ENCODE measurements around the gene FAM229A.
A peak's percentile ranks its signal among the peaks of the same experiment; 100 is the strongest.

The FAM229A gene

GRCh38 chr1:32350785-32351398 is 11.4 kb downstream of the FAM229A start:
- DNase-seq (ENCODE audit: low read depth in 3 of 3), result peak in 1 of 3 experiments; percentile 72

GRCh38 chr1:32349211-32349708 is 13.0 kb downstream of the FAM229A start:
- no peak for DNase-seq (ENCODE audit: low read depth in 3 of 3)

- no peak for DNase-seq (ENCODE audit: low read depth in 3 of 3)
Measured at GRCh38 chr1:32346532-32347157, 15.6 kb downstream of the FAM229A start.

GRCh38 chr1:32345289-32345827 is 16.9 kb downstream of the FAM229A start:
- no peak for DNase-seq (ENCODE audit: low read depth in 3 of 3)

- DNase-seq (ENCODE audit: low read depth in 3 of 3), result no peak
Measured at GRCh38 chr1:32342704-32343103, 19.6 kb downstream of the FAM229A start.

GRCh38 chr1:32341971-32342370 is 20.3 kb downstream of the FAM229A start:
- DNase-seq (ENCODE audit: low read depth in 3 of 3), result no peak

- DNase-seq (ENCODE audit: low read depth in 3 of 3), result no peak
Measured at GRCh38 chr1:32341186-32341757, 21.0 kb downstream of the FAM229A start.

- no peak for DNase-seq (ENCODE audit: low read depth in 3 of 3)
Measured at GRCh38 chr1:32339363-32339978, 22.8 kb downstream of the FAM229A start.

- DNase-seq (ENCODE audit: low read depth in 3 of 3), result no peak
Measured at GRCh38 chr1:32338637-32339145, 23.6 kb downstream of the FAM229A start.

GRCh38 chr1:32337855-32338636 is 24.2 kb downstream of the FAM229A start:
- DNase-seq (ENCODE audit: low read depth in 3 of 3), result no peak

- peak in 1 of 3 experiments; percentile 29 for DNase-seq (ENCODE audit: low read depth in 3 of 3)
Measured at GRCh38 chr1:32336963-32337675, 25.2 kb downstream of the FAM229A start.

- no peak for DNase-seq (ENCODE audit: low read depth in 3 of 3)
Measured at GRCh38 chr1:32336591-32336932, 25.7 kb downstream of the FAM229A start.

- peak; percentile 75 to 82 (median 80) for DNase-seq (ENCODE audit: low read depth in 3 of 3)
Measured at GRCh38 chr1:32335790-32336590, 26.3 kb downstream of the FAM229A start, which contains the start of gene MARCKSL1. Gene MARCKSL1 (minus strand): TSS chr1:32336233. CDS start chr1:32336033, 200 bp downstream.

- no peak for DNase-seq (ENCODE audit: low read depth in 3 of 3)
Measured at GRCh38 chr1:32335535-32335789, 26.8 kb downstream of the FAM229A start.

GRCh38 chr1:32334864-32335534 is 27.3 kb downstream of the FAM229A start:
- peak; percentile 45 to 62 (median 55) for DNase-seq (ENCODE audit: low read depth in 3 of 3)

- no peak for DNase-seq (ENCODE audit: low read depth in 3 of 3)
Measured at GRCh38 chr1:32334274-32334861, 27.9 kb downstream of the FAM229A start.

- no peak for DNase-seq (ENCODE audit: low read depth in 3 of 3)
Measured at GRCh38 chr1:32333251-32333963, 28.9 kb downstream of the FAM229A start.

- no peak for DNase-seq (ENCODE audit: low read depth in 3 of 3)
Measured at GRCh38 chr1:32332290-32333079, 29.8 kb downstream of the FAM229A start.
